Epithelial cell of prostate (primary cell): ENCODE measurements around the gene PRICKLE4.

ENCODE experiments used
- DNase-seq: peaks from one replicate; pipeline ENCODE4 v3.0.0-alpha.2; 2011; ENCODE audit warnings: low read depth, low spot score
- H3K27ac ChIP-seq: fragments of 450-650 bp; 2 replicates; pipeline ENCODE4 v1.5.1; 2017; ENCODE audit warnings: mild to moderate bottlenecking

The PRICKLE4 gene

DNA sequence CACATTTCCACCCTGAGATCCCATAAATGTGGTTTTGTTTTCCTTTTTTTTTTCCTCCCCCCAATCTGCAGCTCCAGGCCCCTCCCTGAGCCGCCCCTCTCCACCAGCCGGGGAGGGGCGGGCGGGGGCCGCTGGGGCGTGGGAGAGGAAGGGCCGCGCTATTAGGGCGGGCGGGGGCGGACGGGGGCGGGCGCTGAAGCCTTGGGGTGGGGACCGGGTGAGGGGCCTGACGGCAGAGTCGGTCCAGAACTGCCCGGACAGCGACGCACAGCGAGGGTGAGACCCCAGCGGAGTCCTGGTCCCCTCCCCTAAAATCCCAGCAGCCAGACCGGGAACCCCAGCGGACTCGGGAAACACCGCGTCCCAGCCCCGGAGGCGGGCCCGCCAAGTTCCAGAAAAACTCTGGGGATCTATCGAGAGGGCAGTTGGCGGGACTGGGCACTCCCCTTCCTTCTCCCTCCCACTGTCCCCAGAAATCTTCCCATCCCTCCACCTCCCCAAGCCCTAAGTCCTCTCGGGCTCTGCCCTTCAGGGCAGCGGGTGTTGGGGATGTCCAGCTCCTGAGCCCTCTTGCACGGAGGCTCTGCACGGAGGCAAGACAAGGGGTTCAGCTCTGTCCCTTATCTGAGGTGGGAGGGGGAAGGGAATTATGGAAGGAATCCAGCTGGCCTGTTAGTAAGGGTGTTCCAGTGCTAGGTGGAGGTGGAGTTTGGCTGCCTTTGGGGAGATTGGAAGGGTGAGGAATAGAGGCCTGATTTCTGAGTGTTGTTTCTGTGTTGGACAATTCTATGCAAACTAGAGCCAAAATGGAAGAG, at the start of gene PRICKLE4:
Gene PRICKLE4, plus strand, starts transcription at position 232 of the 815 bp plus-strand sequence. CDS start 2,692 bp downstream, outside the sequence.
- DNase-seq: no peak
- H3K27ac ChIP-seq: peak within 1 kb of the TSS; percentile 31

DNA sequence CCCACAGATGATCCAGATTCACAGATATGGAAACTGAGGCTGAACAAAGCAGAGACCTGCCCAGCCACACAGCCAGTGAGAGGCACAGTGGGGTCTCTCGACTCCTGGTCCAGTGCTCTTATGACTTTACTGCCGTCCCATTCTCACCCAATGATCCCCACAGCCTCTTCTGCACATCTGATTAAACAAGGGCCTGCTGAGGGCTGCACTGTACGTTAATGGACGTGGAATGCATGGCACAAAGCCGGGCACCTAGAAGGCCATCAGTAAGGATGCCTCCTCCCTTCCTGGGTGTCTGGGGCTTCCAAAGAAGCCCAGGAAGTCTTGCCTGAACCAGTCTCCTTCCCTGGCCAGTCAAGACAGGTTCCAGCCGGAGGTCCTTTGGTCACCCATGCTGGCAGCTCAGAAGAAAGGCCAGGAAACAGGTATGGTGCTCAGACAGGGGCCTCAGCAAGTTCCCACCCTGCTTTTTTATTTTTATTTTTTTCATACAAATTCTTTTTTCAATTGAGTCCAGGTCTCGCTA, 49.0 kb upstream of the PRICKLE4 start:
- DNase-seq: no peak
- H3K27ac ChIP-seq: peak overlapping the region; percentile 79

DNA sequence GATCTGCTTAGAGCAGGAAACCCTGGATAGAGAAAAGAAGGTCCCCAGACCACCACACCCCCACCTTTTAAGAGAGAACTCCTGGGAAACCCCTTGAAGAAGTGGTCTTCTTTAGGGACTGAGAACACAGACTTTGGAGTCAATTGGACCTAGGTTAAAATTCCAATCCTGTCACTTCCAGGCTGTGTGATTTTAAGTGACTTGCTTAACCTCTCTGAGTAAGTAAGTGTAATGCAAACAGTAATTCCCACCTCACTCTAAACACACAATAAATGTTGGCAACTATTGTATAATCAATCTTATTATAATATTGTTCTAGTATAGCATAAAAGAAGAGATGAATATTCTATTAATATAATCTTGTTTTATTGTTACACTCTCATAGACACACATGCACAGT, 48.4 kb upstream of the PRICKLE4 start:
- DNase-seq: no peak
- H3K27ac ChIP-seq: peak overlapping the region; percentile 79

GRCh38 chr6:41732591-41733359, 47.8 kb upstream of the PRICKLE4 start:
- no peak for DNase-seq
- H3K27ac ChIP-seq: peak overlapping the region; percentile 79

DNA sequence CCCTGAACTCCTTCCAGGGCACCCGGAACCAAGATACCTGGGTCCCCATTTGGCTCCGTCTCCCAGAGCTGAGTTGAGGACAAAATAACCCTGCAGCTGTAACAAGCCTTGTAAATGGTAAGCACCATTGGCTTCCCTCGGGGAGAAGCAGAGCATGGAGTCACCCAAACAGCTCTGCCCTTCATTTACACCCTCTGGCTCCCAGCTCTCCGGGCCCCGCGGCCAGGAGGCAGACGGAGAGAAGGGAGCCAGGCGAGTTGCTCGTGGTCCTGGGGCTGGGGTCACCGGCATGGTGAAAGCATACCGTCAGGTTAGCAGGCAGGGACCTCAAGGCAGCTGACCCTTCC, 47.2 kb upstream of the PRICKLE4 start:
- H3K27ac ChIP-seq: peak overlapping the region; percentile 79
- DNase-seq: no peak

DNA sequence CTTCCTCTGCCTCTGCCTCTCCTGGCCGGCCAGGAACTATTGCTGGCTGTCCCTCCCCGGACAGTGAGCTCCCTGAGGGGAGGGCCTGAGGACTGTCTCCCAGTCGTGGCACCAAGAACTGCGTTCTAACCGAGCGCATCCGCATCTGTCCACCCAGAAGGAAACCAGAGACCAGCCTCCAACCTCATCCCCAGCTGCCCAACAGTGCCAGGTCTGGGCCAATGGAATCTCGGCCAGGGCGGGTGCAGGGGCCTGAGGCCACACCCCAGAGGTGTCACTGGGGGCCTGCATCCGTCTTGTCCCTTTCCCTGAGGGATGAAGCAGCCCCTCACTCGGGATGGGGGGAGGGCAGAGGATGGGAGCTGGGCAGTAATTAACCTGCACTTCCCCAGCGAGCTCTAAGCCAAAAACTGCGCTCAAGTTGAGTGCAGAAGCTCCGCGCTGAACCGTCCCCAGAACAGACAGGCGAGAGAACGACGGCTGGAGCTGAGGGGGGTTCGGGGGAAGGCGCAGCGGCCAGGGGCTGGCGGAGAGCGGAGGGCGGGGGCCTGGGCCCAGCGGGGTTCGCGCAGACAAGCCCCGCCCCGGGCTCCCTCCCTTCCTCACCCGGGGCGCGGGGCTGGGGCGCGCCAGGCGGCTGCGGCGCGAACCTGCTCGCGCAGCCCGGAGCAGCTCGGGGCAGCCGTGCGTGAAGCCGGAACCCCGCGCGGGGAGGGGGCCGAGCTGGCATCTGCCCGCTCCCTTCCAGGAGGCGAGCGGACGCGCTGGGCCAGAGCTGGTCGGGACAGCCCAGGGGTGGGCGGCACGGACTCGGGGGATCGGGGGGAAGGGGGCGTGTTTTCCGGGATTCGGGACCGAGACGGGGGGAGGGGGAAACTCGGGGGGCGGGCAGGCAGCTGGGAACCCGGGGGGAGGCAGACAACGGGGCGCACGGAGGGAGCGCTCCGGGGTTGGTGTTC, 46.6 kb upstream of the PRICKLE4 start:
- no peak for DNase-seq
- peak overlapping the region; percentile 79 for H3K27ac ChIP-seq

- peak overlapping the region; percentile 79 for H3K27ac ChIP-seq
- no peak for DNase-seq
These were observed 45.7 kb upstream of the PRICKLE4 start for GRCh38 chr6:41734666-41735426.

DNA sequence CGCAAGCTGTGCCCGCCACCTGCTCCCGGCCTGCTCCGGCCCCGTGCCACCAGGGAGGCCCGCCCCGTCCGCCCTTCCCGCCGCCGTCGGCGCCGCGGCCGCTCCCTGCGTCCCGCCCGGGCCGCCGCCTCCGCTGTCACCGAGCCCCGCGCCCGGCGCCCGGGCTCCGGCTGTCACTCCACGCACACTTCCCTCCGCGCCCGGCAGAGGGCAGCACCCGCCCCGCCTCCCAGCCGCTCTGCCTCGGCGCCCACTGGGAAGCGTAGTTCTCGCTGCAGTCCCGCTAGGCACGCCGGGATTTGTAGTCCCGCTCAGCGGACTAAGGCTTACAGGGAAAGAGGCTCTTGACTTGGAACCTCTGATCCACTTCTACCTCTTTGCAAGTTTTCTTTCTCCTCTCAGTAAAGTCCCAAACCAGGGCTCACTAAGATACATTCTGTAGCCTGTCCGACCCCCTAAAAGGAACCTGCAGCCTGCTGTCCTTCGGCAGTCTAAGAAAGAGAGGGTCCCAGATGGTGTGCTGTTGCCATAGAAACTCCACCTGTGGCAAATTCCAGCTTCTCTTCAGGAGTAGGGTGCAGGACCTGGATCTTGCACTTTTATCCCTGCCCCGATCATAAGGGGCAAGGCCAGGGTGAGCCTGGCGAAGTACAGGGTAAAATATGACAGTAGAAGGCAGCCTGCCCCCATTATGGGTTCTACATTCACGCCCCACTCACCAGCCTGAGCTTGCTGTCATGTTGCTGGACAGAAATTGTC, 45.0 kb upstream of the PRICKLE4 start, which contains the start of gene TFEB:
Gene TFEB, minus strand, starts transcription at position 182 of the 759 bp plus-strand sequence. CDS start 44,395 bp downstream, outside the sequence.
- no peak for DNase-seq
- peak within 1 kb of the TSS; percentile 79 for H3K27ac ChIP-seq

DNA sequence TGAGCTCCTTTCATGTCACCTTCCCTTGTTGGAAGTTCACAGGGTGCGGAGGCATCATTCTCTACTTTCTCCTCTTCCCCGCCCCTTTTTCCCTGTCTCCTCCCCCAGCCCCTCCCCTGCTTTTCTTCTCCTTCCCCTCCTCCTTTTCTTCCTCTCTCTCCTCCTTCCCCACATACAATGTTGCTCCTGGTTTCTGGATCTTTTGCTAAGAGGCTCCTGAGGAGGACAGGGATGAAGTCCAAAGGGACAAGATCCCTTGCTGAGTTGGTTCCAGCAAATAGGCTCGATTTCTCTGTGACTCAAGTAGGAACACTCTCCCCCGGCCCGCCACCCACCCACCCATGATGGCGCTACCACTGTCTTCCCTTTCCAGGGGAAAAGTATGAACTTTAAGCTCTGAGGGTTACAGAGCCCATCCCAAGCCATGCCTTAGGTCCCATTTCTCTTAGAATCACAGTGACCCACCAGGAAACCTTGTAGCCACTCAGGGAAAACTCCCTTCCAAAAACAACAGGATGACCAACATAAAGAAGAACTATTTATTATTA, 44.3 kb upstream of the PRICKLE4 start:
- no peak overlapping the region for H3K27ac ChIP-seq
- DNase-seq: no peak

- no peak for DNase-seq
- H3K27ac ChIP-seq: no peak overlapping the region
These were observed 43.6 kb upstream of the PRICKLE4 start for GRCh38 chr6:41736800-41737555.

- no peak overlapping the region for H3K27ac ChIP-seq
These were observed 42.9 kb upstream of the PRICKLE4 start for GRCh38 chr6:41737591-41738130.

GRCh38 chr6:41739041-41739440, 41.5 kb upstream of the PRICKLE4 start:
- no peak overlapping the region for H3K27ac ChIP-seq
- DNase-seq: no peak

More at GRCh38 chr6:41737591-41738130, 42.9 kb upstream of the PRICKLE4 start:
- DNase-seq: no peak

DNA sequence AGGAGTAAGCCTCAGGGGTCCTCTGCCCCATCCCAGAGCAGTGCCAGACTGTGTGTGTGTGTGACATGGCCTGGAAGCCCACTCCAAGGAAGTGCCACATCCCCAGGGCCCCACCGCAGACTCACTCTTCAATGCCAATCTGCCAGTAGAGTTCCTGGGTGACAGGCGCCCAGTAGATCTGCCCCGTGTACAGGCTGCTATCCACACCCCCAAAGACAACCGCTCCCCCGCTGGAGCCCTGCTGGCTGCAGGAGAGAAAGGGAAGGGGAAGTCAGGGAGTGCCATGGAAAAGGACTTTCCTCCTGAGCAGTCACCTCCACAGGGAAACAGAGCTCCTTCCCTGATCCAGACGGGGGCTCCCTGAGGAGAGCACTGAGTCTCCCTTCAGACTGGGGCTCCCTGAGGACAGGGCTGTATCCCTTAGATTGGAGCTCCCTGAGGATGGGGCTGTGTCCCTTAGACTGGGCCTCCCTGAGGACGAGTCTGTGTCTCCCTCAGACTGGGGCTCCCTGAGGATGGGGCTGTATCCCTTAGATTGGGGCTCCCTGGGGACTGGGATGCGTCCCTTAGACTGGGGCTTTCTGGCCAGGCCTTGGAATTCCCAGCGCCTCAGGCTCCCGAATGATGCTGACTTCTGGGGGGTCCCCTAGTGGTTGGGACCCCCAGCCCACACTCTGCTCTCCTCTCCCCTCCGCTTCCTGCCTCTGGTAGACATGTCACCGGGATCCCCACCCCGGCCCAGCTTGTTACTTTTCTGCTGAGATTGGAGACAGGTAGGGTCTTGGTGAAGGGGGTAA, 40.0 kb upstream of the PRICKLE4 start:
- H3K27ac ChIP-seq: no peak overlapping the region
- DNase-seq: no peak

DNA sequence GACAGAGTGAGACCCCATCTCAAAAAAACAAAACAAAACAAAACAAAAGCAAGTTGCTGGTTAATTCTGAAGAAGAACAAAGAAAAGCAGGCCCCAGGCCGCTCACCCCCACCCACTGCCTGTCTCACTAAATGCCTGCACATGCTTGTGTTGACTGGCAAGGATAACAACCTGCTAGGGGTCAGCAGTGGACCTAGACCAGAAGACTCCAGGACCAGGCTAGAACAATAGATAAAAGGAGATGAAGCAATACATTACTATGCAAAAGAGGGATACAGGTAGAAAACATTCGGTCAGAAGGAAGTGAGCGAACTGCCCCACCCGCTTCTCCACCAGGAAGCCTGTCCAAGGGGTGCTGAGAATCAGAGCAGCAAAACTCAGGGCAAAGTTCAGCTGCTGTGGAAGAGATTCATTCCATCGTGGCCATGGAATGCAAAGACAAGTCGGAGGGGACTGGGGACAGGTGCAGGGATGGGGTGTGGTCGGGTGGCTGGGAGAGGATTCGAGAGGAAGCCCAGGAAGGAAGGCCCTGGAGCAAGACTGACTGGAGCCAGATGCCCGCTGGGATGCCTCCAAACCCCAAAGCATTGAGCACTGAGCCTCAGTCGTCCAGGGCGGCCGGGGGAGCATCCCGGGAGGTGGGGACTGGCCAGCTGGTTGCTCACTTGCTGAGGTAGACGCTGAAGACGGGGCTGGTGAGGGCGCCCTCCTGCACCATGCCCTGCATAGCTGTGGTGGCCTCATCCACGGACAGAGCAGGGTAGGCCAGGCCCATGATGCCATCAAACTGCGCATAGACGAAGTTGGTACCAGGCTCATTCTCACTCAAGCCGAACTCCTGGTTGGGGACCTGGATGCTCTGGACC, 38.7 kb upstream of the PRICKLE4 start:
- DNase-seq: no peak
- H3K27ac ChIP-seq: peak overlapping the region; percentile 27

GRCh38 chr6:41743406-41744235, 37.0 kb upstream of the PRICKLE4 start:
- no peak for DNase-seq
- H3K27ac ChIP-seq: no peak overlapping the region
